SK-N-SH (cell line): ENCODE results near the gene NDUFS8. TPM values are rescaled to one million over a fixed set of nuclear protein-coding genes. Genes with fewer than 3 reads are reported as not detected.

Experiments used
- CTCF ChIA-PET: fragments of 300-600, 350-600 bp; formaldehyde crosslinking; extraction: SDS; loops from one replicate; lab custom pipeline; 2021; lab: Yijun Ruan, JAX
- POLR2A ChIA-PET: fragments of 350-600 bp; sonication (Branson Sonifier 250); formaldehyde crosslinking; extraction: SDS; loops from one replicate; lab custom pipeline; 2020; ENCODE audit warnings: antibody characterized with exemption, inconsistent platforms; lab: Yijun Ruan, JAX
- DNase-seq: peaks from one replicate; pipeline ENCODE4 v3.0.0; 2012
- H2AFZ ChIP-seq: fragments of 200-600 bp; sonication (generic); 2 replicates; pipeline ENCODE4 v1.8.1; 2016; ENCODE audit warnings: antibody characterized with exemption, mild to moderate bottlenecking, low read depth
- H3F3A ChIP-seq: fragments of 200-600 bp; sonication (generic); replicated peaks from 2 replicates; pipeline ENCODE3; 2016; ENCODE audit warnings: antibody characterized with exemption, mild to moderate bottlenecking; ENCODE audit not compliant: insufficient read depth
- H3K27ac ChIP-seq, 2 experiments: fragments of 200-500 bp in 1 of 2; fragments of 200-600 bp in 1 of 2; sonication (Bioruptor generic) in 1 of 2; sonication (generic), shearing (Covaris generic) in 1 of 2; 2 replicates each; pipeline versions ENCODE4 v1.5.1 to v1.6.1; 2014 to 2016; ENCODE audit warnings: low read depth in 2 of 2, inconsistent platforms in 1 of 2, low read length in 1 of 2, mild to moderate bottlenecking in 1 of 2, mixed read lengths in 1 of 2
- H3K27me3 ChIP-seq: fragments of 200-600 bp; sonication (generic), shearing (Covaris generic); 2 replicates; pipeline ENCODE4 v1.6.1; 2016; ENCODE audit warnings: mixed run types; ENCODE audit not compliant: insufficient read depth
- H3K36me3 ChIP-seq, 2 experiments: fragments of 200-500 bp in 1 of 2; fragments of 200-600 bp in 1 of 2; sonication (Bioruptor generic) in 1 of 2; sonication (generic) in 1 of 2; replicated peaks in 1 of 2; 2 replicates each; pipeline versions ENCODE3 to v1.5.1; 2014 to 2016; ENCODE audit warnings: low read length in 1 of 2, mild to moderate bottlenecking in 1 of 2; ENCODE audit not compliant: insufficient read depth in 2 of 2, control insufficient read depth in 1 of 2
- H3K4me1 ChIP-seq, 2 experiments: fragments of 200-500 bp in 1 of 2; fragments of 200-600 bp in 1 of 2; sonication (Bioruptor generic) in 1 of 2; sonication (generic), shearing (Covaris generic) in 1 of 2; 2 replicates each; pipeline versions ENCODE4 v1.5.1 to v1.6.1; 2014 to 2016; ENCODE audit warnings: low read depth in 1 of 2, low read length in 1 of 2, mixed run types in 1 of 2; ENCODE audit not compliant: insufficient read depth in 2 of 2, control insufficient read depth in 1 of 2
- H3K4me2 ChIP-seq: fragments of 200-600 bp; sonication (generic), shearing (Covaris generic); 2 replicates; pipeline ENCODE4 v1.6.1; 2017; ENCODE audit warnings: mixed run types
- H3K4me3 ChIP-seq, 2 experiments: fragments of 200-500 bp in 1 of 2; fragments of 200-600 bp in 1 of 2; sonication (Bioruptor generic) in 1 of 2; sonication (generic), shearing (Covaris generic) in 1 of 2; 2 replicates each; pipeline versions ENCODE4 v1.5.1 to v1.8.1; 2014 to 2016; ENCODE audit warnings: low read depth in 2 of 2, inconsistent platforms in 1 of 2, low read length in 1 of 2, mild to moderate bottlenecking in 1 of 2, mixed read lengths in 1 of 2, moderate library complexity in 1 of 2
- H3K79me2 ChIP-seq: fragments of 200-600 bp; sonication (generic); 2 replicates; pipeline ENCODE4 v1.8.1; 2017; ENCODE audit warnings: mild to moderate bottlenecking; ENCODE audit not compliant: insufficient read depth
- H3K9ac ChIP-seq: fragments of 200-600 bp; sonication (generic); 2 replicates; pipeline ENCODE4 v1.6.1; 2017; ENCODE audit warnings: mixed run types
- H3K9me2 ChIP-seq: fragments of 200-600 bp; sonication (generic); 2 replicates; pipeline ENCODE4 v1.6.1; 2017; ENCODE audit warnings: mixed run types
- H3K9me3 ChIP-seq: fragments of 200-600 bp; sonication (generic); 2 replicates; pipeline ENCODE4 v1.6.1; 2017; ENCODE audit warnings: mixed run types, mild to moderate bottlenecking, moderate library complexity
- H4K20me1 ChIP-seq: fragments of 200-600 bp; sonication (generic); 2 replicates; pipeline ENCODE4 v1.6.1; 2017; ENCODE audit warnings: mild to moderate bottlenecking, mixed run types; ENCODE audit not compliant: insufficient read depth
- CHD2 ChIP-seq: fragments of 150-350 bp; IDR thresholded peaks from 2 replicates; pipeline ENCODE4 v1.6.1; 2018; ENCODE audit warnings: low read length; ENCODE audit not compliant: partially characterized antibody
- CTCF ChIP-seq: fragments of 200-600 bp; sonication (generic); IDR thresholded peaks from 2 replicates; pipeline ENCODE4 v1.6.1; 2017; ENCODE audit warnings: antibody characterized with exemption, mild to moderate bottlenecking, moderate library complexity
- ELF1 ChIP-seq: IDR thresholded peaks from 2 replicates; pipeline ENCODE4 v1.4.0; 2012
- EZH2phosphoT487 ChIP-seq: fragments of 200-600 bp; sonication (generic); IDR thresholded peaks from 2 replicates; pipeline ENCODE4 v1.6.1; 2017; ENCODE audit warnings: low read depth, mixed run types, mild to moderate bottlenecking, antibody characterized with exemption, moderate library complexity, borderline replicate concordance
- FOSL2 ChIP-seq: IDR thresholded peaks from 2 replicates; pipeline ENCODE4 v1.4.0; 2012; ENCODE audit warnings: low read depth, mild to moderate bottlenecking, moderate library complexity, borderline replicate concordance
- GATA2 ChIP-seq: sonication (generic); formaldehyde crosslinking; IDR thresholded peaks from 2 replicates; pipeline ENCODE4 v1.5.0; 2020; ENCODE audit warnings: mild to moderate bottlenecking, missing genetic modification reagents
- JUND ChIP-seq: IDR thresholded peaks from 2 replicates; pipeline ENCODE4 v1.4.0; 2012
- MEF2A ChIP-seq: IDR thresholded peaks from 2 replicates; pipeline ENCODE4 v1.4.0; 2012; ENCODE audit warnings: low read depth, borderline replicate concordance
- MXI1 ChIP-seq: IDR thresholded peaks from 2 replicates; pipeline ENCODE4 v1.6.1; 2012; ENCODE audit warnings: mild to moderate bottlenecking, low read depth, low read length, improper control_type of control experiment
- POLR2AphosphoS5 ChIP-seq: IDR thresholded peaks from 2 replicates; pipeline ENCODE4 v1.6.1; 2012; ENCODE audit warnings: low read depth, low read length
- RAD21 ChIP-seq: IDR thresholded peaks from 2 replicates; pipeline ENCODE4 v1.6.1; 2012; ENCODE audit warnings: mild to moderate bottlenecking, low read length
- RCOR1 ChIP-seq: fragments of 150-350 bp; IDR thresholded peaks from 2 replicates; pipeline ENCODE4 v1.6.1; 2017; ENCODE audit warnings: antibody characterized with exemption, low read length
- SIN3A ChIP-seq: IDR thresholded peaks from 2 replicates; pipeline ENCODE4 v1.6.1; 2012; ENCODE audit warnings: low read depth, mild to moderate bottlenecking, low read length, moderate library complexity, borderline replicate concordance
- SMC3 ChIP-seq: IDR thresholded peaks from 2 replicates; pipeline ENCODE4 v1.6.1; 2012; ENCODE audit warnings: low read depth, low read length, improper control_type of control experiment
- TCF12 ChIP-seq: IDR thresholded peaks from 2 replicates; pipeline ENCODE4 v1.4.0; 2012
- USF1 ChIP-seq: IDR thresholded peaks from 2 replicates; pipeline ENCODE4 v1.4.0; 2012; ENCODE audit warnings: low read depth, borderline replicate concordance
- YY1 ChIP-seq: IDR thresholded peaks from 2 replicates; pipeline ENCODE4 v1.4.0; 2012; ENCODE audit warnings: low read depth, mild to moderate bottlenecking
- WGBS: methylation state at CpG from one replicate; pipeline ENCODE4 v1.1.6; 2017; ENCODE audit warnings: low lambda C conversion rate; 5-methylcytosine and 5-hydroxymethylcytosine counted together
- polyA plus RNA-seq, 3 experiments: library from polyadenylated mRNA; depleted of rRNA; stranded (reverse); fragments of >200 nt; gene quantifications; 2 replicates each; pipeline ENCODE4 v1.2.3, GENCODE V29; 2012
- TF ChIP-seq, protein P1 (sequence below): fragments of 150-350 bp; IDR thresholded peaks from 2 replicates; pipeline ENCODE4 v1.6.1; 2016; ENCODE audit warnings: mild to moderate bottlenecking, low read depth, low read length
- TF ChIP-seq, protein P2 (sequence below): IDR thresholded peaks from 2 replicates; pipeline ENCODE4 v1.4.0; 2012; ENCODE audit warnings: low read depth
- TF ChIP-seq, protein P3 (sequence below): IDR thresholded peaks from 2 replicates; pipeline ENCODE4 v1.4.0; 2012; ENCODE audit warnings: low read depth, borderline replicate concordance
- TF ChIP-seq, protein P4 (sequence below): IDR thresholded peaks from 2 replicates; pipeline ENCODE4 v1.6.1; 2012; ENCODE audit warnings: mild to moderate bottlenecking, low read depth, low read length, moderate library complexity

Gene NDUFS8
- polyA plus RNA-seq, 1 of the 3 experiments (the other 2 are of a cell fraction), result 123 TPM

- TF ChIP-seq RAD21 (no peak), FOSL2 (no peak), GATA2 (no peak), SMC3 (no peak), CHD2 (no peak), RCOR1 (no peak), YY1 (no peak)
These were observed 19.3 kb downstream of the NDUFS8 start (continued) for GRCh38 chr11:68049509-68050370.

GRCh38 chr11:68050371-68050841 lies 19.9 kb downstream of the NDUFS8 start:
- CTCF ChIA-PET, result interaction anchor here (0.8 to 1.1 kb wide), 2 partner anchors 63 to 159 kb away, joined by 3 to 4 read pairs; no protein-coding TSS in a partner anchor

More at GRCh38 chr11:68050371-68050841, 19.9 kb downstream of the NDUFS8 start:
- no peaks in the 10 kb centered on the region for H3K79me2 ChIP-seq
- TF ChIP-seq JUND (no peak), MEF2A (no peak), TCF12 (no peak), YY1 (no peak), MXI1 (no peak), CTCF (no peak), POLR2AphosphoS5 (no peak), RAD21 (no peak), ELF1 (no peak), GATA2 (no peak), EZH2phosphoT487 (no peak), SIN3A (no peak), USF1 (no peak)
- TF ChIP-seq, protein P1, sequence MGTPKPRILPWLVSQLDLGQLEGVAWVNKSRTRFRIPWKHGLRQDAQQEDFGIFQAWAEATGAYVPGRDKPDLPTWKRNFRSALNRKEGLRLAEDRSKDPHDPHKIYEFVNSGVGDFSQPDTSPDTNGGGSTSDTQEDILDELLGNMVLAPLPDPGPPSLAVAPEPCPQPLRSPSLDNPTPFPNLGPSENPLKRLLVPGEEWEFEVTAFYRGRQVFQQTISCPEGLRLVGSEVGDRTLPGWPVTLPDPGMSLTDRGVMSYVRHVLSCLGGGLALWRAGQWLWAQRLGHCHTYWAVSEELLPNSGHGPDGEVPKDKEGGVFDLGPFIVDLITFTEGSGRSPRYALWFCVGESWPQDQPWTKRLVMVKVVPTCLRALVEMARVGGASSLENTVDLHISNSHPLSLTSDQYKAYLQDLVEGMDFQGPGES, result no peak
- TF ChIP-seq, protein P2, sequence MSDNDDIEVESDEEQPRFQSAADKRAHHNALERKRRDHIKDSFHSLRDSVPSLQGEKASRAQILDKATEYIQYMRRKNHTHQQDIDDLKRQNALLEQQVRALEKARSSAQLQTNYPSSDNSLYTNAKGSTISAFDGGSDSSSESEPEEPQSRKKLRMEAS, result no peak
- TF ChIP-seq, protein P3, sequence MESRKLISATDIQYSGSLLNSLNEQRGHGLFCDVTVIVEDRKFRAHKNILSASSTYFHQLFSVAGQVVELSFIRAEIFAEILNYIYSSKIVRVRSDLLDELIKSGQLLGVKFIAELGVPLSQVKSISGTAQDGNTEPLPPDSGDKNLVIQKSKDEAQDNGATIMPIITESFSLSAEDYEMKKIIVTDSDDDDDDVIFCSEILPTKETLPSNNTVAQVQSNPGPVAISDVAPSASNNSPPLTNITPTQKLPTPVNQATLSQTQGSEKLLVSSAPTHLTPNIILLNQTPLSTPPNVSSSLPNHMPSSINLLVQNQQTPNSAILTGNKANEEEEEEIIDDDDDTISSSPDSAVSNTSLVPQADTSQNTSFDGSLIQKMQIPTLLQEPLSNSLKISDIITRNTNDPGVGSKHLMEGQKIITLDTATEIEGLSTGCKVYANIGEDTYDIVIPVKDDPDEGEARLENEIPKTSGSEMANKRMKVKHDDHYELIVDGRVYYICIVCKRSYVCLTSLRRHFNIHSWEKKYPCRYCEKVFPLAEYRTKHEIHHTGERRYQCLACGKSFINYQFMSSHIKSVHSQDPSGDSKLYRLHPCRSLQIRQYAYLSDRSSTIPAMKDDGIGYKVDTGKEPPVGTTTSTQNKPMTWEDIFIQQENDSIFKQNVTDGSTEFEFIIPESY, result no peak
- TF ChIP-seq, protein P4, sequence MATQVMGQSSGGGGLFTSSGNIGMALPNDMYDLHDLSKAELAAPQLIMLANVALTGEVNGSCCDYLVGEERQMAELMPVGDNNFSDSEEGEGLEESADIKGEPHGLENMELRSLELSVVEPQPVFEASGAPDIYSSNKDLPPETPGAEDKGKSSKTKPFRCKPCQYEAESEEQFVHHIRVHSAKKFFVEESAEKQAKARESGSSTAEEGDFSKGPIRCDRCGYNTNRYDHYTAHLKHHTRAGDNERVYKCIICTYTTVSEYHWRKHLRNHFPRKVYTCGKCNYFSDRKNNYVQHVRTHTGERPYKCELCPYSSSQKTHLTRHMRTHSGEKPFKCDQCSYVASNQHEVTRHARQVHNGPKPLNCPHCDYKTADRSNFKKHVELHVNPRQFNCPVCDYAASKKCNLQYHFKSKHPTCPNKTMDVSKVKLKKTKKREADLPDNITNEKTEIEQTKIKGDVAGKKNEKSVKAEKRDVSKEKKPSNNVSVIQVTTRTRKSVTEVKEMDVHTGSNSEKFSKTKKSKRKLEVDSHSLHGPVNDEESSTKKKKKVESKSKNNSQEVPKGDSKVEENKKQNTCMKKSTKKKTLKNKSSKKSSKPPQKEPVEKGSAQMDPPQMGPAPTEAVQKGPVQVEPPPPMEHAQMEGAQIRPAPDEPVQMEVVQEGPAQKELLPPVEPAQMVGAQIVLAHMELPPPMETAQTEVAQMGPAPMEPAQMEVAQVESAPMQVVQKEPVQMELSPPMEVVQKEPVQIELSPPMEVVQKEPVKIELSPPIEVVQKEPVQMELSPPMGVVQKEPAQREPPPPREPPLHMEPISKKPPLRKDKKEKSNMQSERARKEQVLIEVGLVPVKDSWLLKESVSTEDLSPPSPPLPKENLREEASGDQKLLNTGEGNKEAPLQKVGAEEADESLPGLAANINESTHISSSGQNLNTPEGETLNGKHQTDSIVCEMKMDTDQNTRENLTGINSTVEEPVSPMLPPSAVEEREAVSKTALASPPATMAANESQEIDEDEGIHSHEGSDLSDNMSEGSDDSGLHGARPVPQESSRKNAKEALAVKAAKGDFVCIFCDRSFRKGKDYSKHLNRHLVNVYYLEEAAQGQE, result no peak
- POLR2A ChIA-PET, result no interaction called here
- H3K27me3 ChIP-seq, result no peaks in the 10 kb centered on the region
- 91% methylated on average over 5 of the region's 18 CpGs for WGBS
- H3K9ac ChIP-seq, result no peak overlapping the region
- no peaks in the 10 kb centered on the region for H3K36me3 ChIP-seq
- H3K9me2 ChIP-seq, result no peaks in the 10 kb centered on the region
- H3F3A ChIP-seq, result no peaks in the 10 kb centered on the region
- no peaks in the 10 kb centered on the region for H4K20me1 ChIP-seq
- H3K4me2 ChIP-seq, result no peak overlapping the region
- H2AFZ ChIP-seq, result no peak overlapping the region
- no peak overlapping the region for H3K27ac ChIP-seq
- no peaks in the 10 kb centered on the region for H3K9me3 ChIP-seq
- peaks cover 0 to 10% of the 10 kb centered on the region in 2 experiments; a peak in 1 of 4 replicates for H3K4me1 ChIP-seq
- H3K4me3 ChIP-seq, result no peak overlapping the region
- DNase-seq, result no peak
